Immature natural killer cell (primary cell): ENCODE results near the gene MARCO. TPM values are rescaled to one million over a fixed set of nuclear protein-coding genes. Genes with fewer than 3 reads are reported as not detected.
"Not testable (repeated sequence)": the region's sequence is repeated elsewhere in the genome, so short reads cannot be mapped to it uniquely, and the experiment has no call there.

Experiments
- DNase-seq, 3 donors: peaks; one replicate each; pipeline ENCODE4 v3.0.0; 2022; ENCODE audit warnings: mixed read lengths in 1 of 3
- H3K27ac Mint-ChIP-seq, 6 donors: one replicate each; pipeline ENCODE4 v1.8.0; 2020; ENCODE audit warnings: mixed read lengths in 6 of 6, mild to moderate bottlenecking in 5 of 6, inconsistent platforms in 4 of 6, moderate library complexity in 3 of 6
- H3K27me3 Mint-ChIP-seq, 3 donors: one replicate each; pipeline ENCODE4 v1.8.0; 2020 to 2021; ENCODE audit warnings: low read depth in 3 of 3, mild to moderate bottlenecking in 3 of 3, mixed read lengths in 3 of 3, moderate library complexity in 3 of 3, inconsistent platforms in 1 of 3
- H3K36me3 Mint-ChIP-seq, 3 donors: one replicate each; pipeline ENCODE4 v1.8.0; 2020; ENCODE audit warnings: mixed read lengths in 3 of 3, inconsistent platforms in 2 of 3, mild to moderate bottlenecking in 2 of 3
- H3K4me1 Mint-ChIP-seq, 2 donors: one replicate each; pipeline ENCODE4 v1.8.0; 2020; ENCODE audit warnings: inconsistent platforms in 2 of 2, mild to moderate bottlenecking in 2 of 2, mixed read lengths in 2 of 2, moderate library complexity in 1 of 2
- H3K4me3 Mint-ChIP-seq, 5 donors: one replicate each; pipeline ENCODE4 v1.8.0; 2020; ENCODE audit warnings: mild to moderate bottlenecking in 5 of 5, mixed read lengths in 5 of 5, inconsistent platforms in 3 of 5, moderate library complexity in 3 of 5
- H3K9me3 Mint-ChIP-seq, 6 donors: one replicate each; pipeline ENCODE4 v1.8.0; 2020; ENCODE audit warnings: mild to moderate bottlenecking in 6 of 6, mixed read lengths in 6 of 6, inconsistent platforms in 4 of 6, moderate library complexity in 3 of 6
- polyA plus RNA-seq, 3 donors: library from polyadenylated mRNA; unstranded; fragments of 300-500 nt; fragmentation: Illumina TruSeq; gene quantifications; one replicate each; pipeline ENCODE4 v1.2.3, GENCODE V29; 2021

MARCO gene
- polyA plus RNA-seq, 3 donors from 2014 or later, result 0.53 TPM; not detected in 2

DNA sequence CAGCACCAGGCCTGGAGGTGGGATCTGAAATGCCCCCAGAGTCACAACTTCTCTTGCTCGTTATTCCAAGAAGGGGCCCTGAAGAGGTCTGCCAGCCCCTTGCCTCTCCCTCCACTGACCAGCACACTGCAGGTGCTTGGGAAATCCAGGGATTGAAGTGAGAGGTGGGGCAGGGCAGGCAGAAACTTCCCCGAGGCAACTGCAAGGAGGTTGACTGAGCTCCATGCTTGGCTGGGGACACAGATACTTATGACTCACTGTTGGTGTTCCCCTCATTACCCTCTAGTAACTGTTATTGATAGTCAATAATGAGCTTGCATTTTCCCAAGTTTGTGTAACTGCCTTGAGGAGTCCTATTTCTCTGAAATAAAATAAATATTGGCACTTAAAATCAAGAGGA, 47.5 kb downstream of the MARCO start:
- Mint-ChIP-seq H3K27ac (peak overlapping the region in 1 of 6 donors; percentile 42), H3K4me3 (no peak overlapping the region), H3K9me3 (peaks cover 0 to 4% (median 0%) of the 10 kb centered on the region in 6 donors), H3K36me3 (no peaks in the 10 kb centered on the region), H3K4me1 (no peaks in the 10 kb centered on the region), H3K27me3 (peaks cover 0 to 4% (median 0%) of the 10 kb centered on the region in 3 donors)
- no peak for DNase-seq

DNA sequence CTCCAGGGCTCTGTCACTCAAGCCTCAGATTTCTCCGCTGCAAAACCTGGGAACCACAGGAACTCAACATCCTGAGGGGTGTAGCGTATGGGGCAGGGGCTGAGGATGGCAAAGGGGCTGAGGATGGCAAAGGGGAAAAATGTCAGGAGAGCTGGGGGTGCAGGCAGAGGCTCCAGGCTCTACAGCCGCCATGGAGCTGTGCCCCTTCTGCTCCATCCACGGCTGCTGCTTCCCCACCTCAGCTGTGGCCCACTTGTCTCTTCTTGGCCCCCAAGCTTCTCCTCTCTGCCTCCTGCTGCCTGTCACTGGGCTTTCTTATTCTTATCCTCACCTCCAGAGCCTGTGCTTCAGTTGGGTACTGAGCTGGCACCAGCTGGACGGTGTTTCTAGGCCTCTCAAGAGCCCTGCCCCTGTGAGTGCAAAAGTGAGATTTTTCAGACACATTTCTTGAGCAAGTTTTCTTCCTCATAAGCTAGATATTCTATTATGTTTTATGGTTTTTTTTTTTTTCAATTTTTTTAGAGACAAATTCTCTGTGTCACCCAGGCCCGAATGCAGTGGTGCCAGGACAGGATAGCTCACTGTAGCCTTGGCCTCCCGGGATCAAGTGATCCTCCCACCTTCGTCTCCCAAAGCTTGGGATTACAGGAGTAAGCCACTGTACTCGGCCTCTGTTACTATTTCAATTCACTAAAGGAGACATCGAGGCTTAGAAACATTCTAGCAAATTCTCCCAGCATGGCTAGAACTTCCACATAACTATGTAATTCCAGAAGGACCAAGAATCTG, 49.0 kb downstream of the MARCO start:
- Mint-ChIP-seq H3K4me1 (no peaks in the 10 kb centered on the region), H3K4me3 (no peak overlapping the region), H3K27ac (no peak overlapping the region), H3K27me3 (peaks cover 0 to 4% (median 4%) of the 10 kb centered on the region in 3 donors), H3K36me3 (no peaks in the 10 kb centered on the region), H3K9me3 (peaks cover 0 to 4% (median 0%) of the 10 kb centered on the region in 6 donors)
- no peak for DNase-seq

DNA sequence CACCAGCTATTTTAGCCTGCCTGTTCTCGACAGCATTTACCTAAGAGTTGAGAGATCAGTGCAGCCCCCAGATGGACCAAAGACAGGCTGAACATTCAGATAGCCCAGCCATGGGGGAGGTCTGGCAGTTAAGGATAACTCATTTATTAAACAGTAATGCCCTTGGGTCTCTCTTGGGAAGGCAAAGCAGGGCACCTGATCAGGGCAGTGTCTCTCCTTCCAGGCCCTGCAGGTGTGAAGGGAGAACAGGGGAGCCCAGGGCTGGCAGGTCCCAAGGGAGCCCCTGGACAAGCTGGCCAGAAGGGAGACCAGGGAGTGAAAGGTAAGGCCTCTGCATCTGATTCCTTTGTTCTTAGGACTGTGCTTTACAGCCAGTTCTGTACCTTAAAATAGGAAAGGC, 49.6 kb downstream of the MARCO start:
- Mint-ChIP-seq H3K27me3 (peaks cover 0 to 4% (median 4%) of the 10 kb centered on the region in 3 donors), H3K9me3 (peaks cover 0 to 4% (median 0%) of the 10 kb centered on the region in 6 donors), H3K4me1 (no peaks in the 10 kb centered on the region), H3K4me3 (no peak overlapping the region), H3K27ac (no peak overlapping the region), H3K36me3 (no peaks in the 10 kb centered on the region)
- no peak for DNase-seq

DNA sequence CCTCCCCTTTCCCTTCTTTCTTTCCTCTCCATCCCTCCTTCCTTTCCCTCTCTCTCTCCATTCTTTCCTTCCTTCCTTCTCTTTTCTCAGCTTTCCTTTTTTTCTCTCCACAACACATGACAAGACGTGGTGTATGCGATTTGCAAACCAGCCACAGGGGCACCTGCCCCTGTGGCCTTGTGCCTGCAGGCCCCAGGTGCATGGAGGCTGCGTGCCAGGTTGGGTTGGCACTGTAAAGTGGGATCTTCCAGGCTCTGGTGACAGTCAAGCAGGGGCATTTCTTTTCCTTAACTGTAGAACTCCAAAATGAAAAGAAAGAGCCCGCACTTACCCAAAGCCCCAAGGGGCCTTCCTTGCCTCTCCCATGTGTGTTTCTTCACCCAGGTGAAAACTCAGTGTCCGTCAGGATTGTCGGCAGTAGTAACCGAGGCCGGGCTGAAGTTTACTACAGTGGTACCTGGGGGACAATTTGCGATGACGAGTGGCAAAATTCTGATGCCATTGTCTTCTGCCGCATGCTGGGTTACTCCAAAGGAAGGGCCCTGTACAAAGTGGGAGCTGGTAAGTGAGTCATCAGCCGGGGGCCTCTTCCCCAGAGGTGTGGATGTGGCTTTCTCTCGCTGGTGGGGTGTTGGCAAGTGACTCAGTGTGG, 50.9 kb downstream of the MARCO start:
- Mint-ChIP-seq H3K27ac (no peak overlapping the region), H3K4me1 (no peaks in the 10 kb centered on the region), H3K9me3 (peaks cover 0 to 4% (median 0%) of the 10 kb centered on the region in 6 donors), H3K4me3 (no peak overlapping the region), H3K27me3 (peaks cover 0 to 4% (median 1%) of the 10 kb centered on the region in 3 donors), H3K36me3 (no peaks in the 10 kb centered on the region)
- DNase-seq, result no peak

DNA sequence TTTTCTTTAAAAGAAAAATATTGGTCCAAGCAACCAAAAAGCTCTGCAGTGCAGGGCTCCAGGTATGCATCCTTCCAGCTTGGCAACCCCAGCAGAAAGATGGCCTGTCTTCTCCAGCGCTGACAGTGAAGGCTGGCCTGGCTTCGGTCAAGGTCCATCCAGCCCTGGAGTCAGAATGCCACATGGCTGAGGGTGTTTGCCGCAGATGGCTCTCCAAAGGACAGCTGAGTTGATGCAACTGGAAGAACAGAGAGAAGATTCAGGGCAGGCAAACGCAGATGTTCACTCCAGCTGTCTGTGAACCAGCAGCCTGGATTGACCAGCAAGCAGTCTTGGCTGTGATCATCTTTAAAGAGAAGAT, 51.4 kb downstream of the MARCO start:
- H3K4me3 Mint-ChIP-seq, result no peak overlapping the region
- H3K4me1 Mint-ChIP-seq, result no peaks in the 10 kb centered on the region
- H3K9me3 Mint-ChIP-seq, result peaks cover 0 to 4% (median 0%) of the 10 kb centered on the region in 6 donors
- no peak overlapping the region for H3K27ac Mint-ChIP-seq
- peaks cover 0 to 4% (median 1%) of the 10 kb centered on the region in 3 donors for H3K27me3 Mint-ChIP-seq
- DNase-seq, result no peak
- no peaks in the 10 kb centered on the region for H3K36me3 Mint-ChIP-seq

DNA sequence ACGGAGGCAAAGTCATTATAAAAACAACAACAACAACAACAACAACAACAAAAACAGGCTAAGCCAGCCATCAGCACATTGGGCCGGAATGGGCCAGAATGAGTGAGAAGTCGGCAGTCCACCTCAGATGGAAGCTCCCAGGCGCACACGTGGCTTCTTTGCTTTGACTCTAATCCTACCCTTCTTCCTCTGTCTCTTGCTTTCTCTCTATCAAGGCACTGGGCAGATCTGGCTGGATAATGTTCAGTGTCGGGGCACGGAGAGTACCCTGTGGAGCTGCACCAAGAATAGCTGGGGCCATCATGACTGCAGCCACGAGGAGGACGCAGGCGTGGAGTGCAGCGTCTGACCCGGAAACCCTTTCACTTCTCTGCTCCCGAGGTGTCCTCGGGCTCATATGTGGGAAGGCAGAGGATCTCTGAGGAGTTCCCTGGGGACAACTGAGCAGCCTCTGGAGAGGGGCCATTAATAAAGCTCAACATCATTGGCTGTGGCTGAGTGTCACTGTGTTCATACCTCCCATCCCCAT, 52.2 kb downstream of the MARCO start:
- no peaks in the 10 kb centered on the region for H3K4me1 Mint-ChIP-seq
- H3K27ac Mint-ChIP-seq, result no peak overlapping the region
- no peak overlapping the region for H3K4me3 Mint-ChIP-seq
- no peak for DNase-seq
- no peaks in the 10 kb centered on the region for H3K36me3 Mint-ChIP-seq
- peaks cover 0 to 4% (median 0%) of the 10 kb centered on the region in 6 donors for H3K9me3 Mint-ChIP-seq
- peaks cover 0 to 4% (median 1%) of the 10 kb centered on the region in 3 donors for H3K27me3 Mint-ChIP-seq

DNA sequence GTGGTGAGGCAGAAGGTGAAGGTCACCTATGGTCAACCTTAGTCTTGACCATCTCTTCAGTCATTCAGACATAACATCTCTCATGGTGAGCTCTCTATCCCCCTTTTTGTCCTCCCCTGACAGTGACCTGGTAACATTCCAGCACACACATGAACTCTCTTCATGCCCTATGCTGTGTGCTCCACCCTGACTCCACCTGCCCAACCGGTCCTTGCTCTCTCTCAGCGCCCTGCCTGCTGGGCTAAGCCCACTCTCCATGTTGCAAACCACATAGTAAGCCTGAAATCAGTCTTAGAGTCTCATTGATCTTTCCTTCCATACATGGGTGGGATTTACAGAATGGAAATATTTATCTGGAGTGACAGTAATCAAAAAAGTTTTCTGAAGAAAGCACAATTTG, 52.8 kb downstream of the MARCO start:
- Mint-ChIP-seq H3K27me3 (peaks cover 0 to 4% (median 1%) of the 10 kb centered on the region in 3 donors), H3K4me1 (no peaks in the 10 kb centered on the region), H3K27ac (no peak overlapping the region), H3K9me3 (peaks cover 0 to 4% (median 0%) of the 10 kb centered on the region in 6 donors), H3K36me3 (no peaks in the 10 kb centered on the region), H3K4me3 (no peak overlapping the region)
- DNase-seq, result no peak

DNA sequence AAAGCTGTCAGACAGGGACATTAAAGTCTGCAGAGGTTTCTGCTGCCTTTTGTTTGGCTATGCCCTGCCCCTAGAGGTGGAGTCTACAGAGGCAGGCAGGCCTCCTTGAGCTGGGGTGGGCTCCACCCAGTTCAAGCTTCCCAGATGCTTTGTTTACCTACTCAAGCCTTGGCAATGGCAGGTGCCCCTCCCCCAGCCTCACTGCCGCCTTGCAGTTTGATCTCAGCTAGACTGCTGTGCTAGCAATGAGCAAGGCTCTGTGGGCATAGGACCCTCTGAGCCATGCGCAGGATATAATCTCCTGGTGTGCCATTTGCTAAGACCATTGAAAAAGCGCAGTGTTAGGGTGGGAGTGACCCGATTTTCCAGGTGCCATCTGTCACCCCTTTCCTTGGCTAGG, 61.9 kb downstream of the MARCO start:
- H3K36me3 Mint-ChIP-seq, DNase-seq, H3K27ac Mint-ChIP-seq, H3K4me3 Mint-ChIP-seq, H3K27me3 Mint-ChIP-seq, H3K4me1 Mint-ChIP-seq, H3K9me3 Mint-ChIP-seq: not testable (repeated sequence)

DNA sequence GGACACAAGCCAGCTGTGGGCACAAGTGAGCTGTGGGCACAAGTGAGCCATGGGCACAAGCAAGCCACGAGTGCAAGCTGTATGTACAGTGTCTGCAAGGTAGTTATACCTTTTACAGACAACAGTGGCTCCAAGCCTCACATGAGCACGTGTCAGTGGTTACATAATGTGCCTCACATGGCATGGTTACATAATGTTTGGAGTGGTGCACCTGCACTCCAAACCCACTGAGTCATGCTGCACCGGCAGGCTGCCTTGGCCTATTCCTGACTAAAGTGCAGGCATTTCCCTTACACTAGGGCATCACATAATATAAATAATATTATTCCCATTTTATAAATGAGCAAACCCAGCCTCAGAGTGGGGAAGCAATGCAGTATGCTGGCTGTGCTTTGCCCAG, 62.6 kb downstream of the MARCO start:
- no peak overlapping the region for H3K4me3 Mint-ChIP-seq
- peaks cover 5 to 8% (median 6%) of the 10 kb centered on the region in 3 donors for H3K27me3 Mint-ChIP-seq
- DNase-seq, result no peak
- H3K9me3 Mint-ChIP-seq, result peaks cover 0 to 4% (median 0%) of the 10 kb centered on the region in 6 donors
- H3K4me1 Mint-ChIP-seq, result no peaks in the 10 kb centered on the region
- H3K27ac Mint-ChIP-seq, result no peak overlapping the region
- H3K36me3 Mint-ChIP-seq, result no peaks in the 10 kb centered on the region

DNA sequence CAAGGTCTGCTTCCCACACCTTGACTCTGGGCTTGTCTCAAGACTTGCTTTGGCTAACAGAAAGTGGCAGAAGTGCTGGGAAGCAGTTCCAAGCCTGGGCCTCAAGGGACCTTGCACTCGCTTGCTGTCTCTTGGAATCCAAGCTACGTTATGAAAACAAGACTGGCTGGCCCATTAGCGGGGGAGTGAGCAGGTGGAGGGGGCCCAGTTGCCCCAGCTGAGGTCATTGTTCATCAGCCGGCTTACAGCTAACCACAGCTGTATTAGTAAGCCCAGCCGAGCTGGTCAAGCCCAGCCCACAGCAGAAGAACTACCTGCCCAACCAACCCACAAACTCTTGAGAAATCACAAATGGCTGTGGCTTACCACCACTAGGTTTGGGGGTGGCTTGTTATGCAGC, 63.1 kb downstream of the MARCO start:
- DNase-seq, result no peak
- no peak overlapping the region for H3K27ac Mint-ChIP-seq
- H3K9me3 Mint-ChIP-seq, result peaks cover 0 to 4% (median 0%) of the 10 kb centered on the region in 6 donors
- H3K36me3 Mint-ChIP-seq, result peaks cover 0 to 2% (median 0%) of the 10 kb centered on the region in 3 donors
- peaks cover 5 to 8% (median 6%) of the 10 kb centered on the region in 3 donors for H3K27me3 Mint-ChIP-seq
- H3K4me3 Mint-ChIP-seq, result no peak overlapping the region
- H3K4me1 Mint-ChIP-seq, result no peaks in the 10 kb centered on the region

DNA sequence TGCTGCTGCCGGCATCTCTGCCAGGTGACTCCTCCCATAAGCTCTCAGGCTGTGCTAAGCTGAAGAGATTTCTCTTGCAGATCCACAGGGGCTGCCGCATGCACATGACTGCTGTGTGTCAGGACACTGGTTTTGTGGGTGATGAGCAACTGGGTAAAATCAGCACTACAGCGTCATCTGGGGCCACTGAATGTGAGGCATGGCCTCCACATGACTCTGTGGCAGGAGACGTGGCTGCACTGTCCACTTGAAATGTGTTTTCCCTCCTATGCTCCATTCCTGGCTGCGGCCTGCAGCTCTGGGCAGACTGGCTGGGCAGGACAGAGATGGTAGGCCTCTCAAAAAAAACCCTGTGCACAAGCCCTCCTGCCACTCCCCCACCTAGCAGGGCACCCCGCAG, 63.6 kb downstream of the MARCO start:
- Mint-ChIP-seq H3K36me3 (peaks cover 0 to 3% (median 0%) of the 10 kb centered on the region in 3 donors), H3K27me3 (peaks cover 5 to 8% (median 7%) of the 10 kb centered on the region in 3 donors), H3K27ac (no peak overlapping the region), H3K4me3 (no peak overlapping the region), H3K9me3 (peaks cover 0 to 4% (median 0%) of the 10 kb centered on the region in 6 donors), H3K4me1 (no peaks in the 10 kb centered on the region)
- DNase-seq, result no peak

DNA sequence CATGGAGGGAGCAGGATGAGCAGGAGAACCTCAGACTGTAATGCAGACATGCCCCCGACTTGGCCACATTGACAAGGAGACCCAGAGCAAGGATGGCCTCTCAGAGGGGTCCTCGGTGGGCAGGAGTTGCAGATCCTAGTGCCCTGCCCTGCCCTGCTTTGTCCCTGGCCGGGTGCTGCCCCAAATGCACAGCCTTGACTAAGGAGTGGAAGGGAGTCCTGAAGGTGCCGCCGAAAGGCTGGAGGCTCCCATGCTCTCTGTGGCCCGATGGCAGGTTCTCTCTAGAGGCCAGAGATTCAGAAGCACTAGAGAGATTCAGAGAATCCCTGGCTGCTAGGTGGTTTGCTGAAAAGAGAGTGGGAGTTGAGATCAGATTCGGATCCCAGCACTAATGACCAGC, 64.4 kb downstream of the MARCO start:
- H3K9me3 Mint-ChIP-seq, result peaks cover 0 to 4% (median 0%) of the 10 kb centered on the region in 6 donors
- H3K4me3 Mint-ChIP-seq, result no peak overlapping the region
- H3K27ac Mint-ChIP-seq, result no peak overlapping the region

DNA sequence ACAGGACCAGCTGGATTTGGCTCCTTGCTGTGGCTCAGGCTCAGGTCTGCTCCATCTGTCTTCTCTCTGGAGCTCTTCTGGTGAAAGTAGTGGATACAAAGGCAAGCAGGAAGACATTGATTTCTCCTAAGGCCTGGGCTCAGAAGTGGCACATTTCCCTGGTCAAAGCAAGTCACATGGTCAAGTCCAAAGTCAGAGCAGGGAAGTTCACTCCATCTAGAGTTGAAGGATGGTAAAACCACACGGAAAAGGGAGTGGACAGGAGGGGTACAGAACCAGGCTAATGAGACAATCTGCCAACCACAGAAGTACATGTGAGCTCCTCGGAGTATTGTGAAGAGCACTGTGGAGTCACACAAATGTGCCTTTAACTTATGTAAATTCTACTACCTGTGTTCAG, 66.1 kb downstream of the MARCO start:
- peaks cover 0 to 2% (median 0%) of the 10 kb centered on the region in 6 donors for H3K9me3 Mint-ChIP-seq
- H3K36me3 Mint-ChIP-seq, result peaks cover 0 to 3% (median 0%) of the 10 kb centered on the region in 3 donors
- no peaks in the 10 kb centered on the region for H3K4me1 Mint-ChIP-seq
- no peak overlapping the region for H3K4me3 Mint-ChIP-seq
- H3K27ac Mint-ChIP-seq, result no peak overlapping the region
- peaks cover 5 to 14% (median 9%) of the 10 kb centered on the region in 3 donors for H3K27me3 Mint-ChIP-seq
- DNase-seq, result no peak

More for the DNA sequence above, 64.4 kb downstream of the MARCO start:
- Mint-ChIP-seq H3K4me1 (no peaks in the 10 kb centered on the region), H3K27me3 (peaks cover 6 to 10% (median 9%) of the 10 kb centered on the region in 3 donors), H3K36me3 (peaks cover 0 to 3% (median 0%) of the 10 kb centered on the region in 3 donors)
- no peak for DNase-seq

DNA sequence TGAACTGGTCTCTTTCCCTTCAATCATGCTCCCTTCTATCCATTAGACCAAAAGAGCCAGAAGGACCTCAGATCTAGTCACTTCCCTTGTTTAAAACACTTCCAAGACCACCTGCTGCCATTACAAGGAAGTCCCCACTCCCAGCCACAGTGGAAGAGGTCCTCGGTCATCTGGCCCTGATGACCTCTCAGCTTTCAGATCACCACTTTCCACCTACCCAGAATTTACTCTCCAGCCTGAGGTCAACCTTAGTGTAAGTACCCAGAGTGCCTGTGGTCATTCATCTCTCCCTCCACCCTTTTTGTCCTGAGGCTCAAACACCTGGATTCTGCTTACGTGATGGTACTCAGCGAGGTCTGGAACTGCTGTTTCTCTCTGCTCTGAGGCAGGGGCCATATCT, 67.1 kb downstream of the MARCO start:
- Mint-ChIP-seq H3K4me1 (no peaks in the 10 kb centered on the region), H3K9me3 (no peaks in the 10 kb centered on the region), H3K27ac (no peak overlapping the region), H3K36me3 (peaks cover 0 to 3% (median 0%) of the 10 kb centered on the region in 3 donors), H3K4me3 (no peak overlapping the region), H3K27me3 (peaks cover 5 to 14% (median 9%) of the 10 kb centered on the region in 3 donors)
- DNase-seq, result no peak
